ENCODE data around the gene FRMPD4.
"Not testable (repeated sequence)": the region's sequence is repeated elsewhere in the genome, so short reads cannot be mapped to it uniquely, and the experiment has no call there.

FRMPD4 gene

DNA sequence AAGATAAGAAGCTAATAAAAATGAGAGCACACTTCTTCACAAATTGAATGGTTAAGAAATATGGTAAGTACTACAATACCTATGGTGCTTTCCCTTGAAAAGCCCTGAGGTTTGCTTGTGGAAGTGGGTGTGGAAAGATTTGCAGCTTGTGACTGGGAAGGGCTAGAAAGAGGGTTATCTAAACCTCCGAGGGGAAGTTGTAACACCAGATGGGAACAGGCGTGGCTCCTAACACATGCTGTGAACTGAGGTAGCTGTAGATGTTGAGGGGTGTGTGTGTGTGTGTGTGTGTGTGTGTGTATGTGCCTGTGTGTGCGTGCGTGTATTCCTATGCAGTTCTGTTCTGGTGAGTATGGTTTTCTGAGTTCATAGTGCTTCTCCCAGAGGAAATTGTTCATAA is 21.5 kb downstream of the FRMPD4 start:
- TF ChIP-seq, protein P1, sequence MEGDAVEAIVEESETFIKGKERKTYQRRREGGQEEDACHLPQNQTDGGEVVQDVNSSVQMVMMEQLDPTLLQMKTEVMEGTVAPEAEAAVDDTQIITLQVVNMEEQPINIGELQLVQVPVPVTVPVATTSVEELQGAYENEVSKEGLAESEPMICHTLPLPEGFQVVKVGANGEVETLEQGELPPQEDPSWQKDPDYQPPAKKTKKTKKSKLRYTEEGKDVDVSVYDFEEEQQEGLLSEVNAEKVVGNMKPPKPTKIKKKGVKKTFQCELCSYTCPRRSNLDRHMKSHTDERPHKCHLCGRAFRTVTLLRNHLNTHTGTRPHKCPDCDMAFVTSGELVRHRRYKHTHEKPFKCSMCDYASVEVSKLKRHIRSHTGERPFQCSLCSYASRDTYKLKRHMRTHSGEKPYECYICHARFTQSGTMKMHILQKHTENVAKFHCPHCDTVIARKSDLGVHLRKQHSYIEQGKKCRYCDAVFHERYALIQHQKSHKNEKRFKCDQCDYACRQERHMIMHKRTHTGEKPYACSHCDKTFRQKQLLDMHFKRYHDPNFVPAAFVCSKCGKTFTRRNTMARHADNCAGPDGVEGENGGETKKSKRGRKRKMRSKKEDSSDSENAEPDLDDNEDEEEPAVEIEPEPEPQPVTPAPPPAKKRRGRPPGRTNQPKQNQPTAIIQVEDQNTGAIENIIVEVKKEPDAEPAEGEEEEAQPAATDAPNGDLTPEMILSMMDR (IDR thresholded peaks at IDR 0.05): no peak
- no peak for TF ChIP-seq ZFX (IDR thresholded peaks at IDR 0.05; ENCODE audit: borderline replicate concordance)
- H3K27ac ChIP-seq: no peak overlapping the region

DNA sequence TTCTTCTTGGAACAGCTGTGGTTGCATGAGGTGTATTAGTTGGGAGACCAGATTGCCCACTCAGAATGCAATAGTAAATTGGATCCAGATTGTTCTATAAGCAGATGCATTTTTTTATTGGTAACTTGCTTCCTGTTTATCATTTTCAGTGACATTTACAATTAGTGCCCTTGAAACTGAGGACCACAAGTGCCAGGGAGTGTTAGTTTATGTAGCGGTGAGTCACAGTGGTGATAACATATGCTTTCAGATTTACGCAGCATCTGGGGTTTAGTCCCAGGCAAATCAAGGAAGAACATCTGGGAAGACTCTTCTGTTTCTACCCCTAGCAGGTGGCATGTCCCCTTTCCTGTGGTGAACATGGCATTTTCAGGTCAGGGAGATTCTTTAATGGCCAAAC is 24.1 kb downstream of the FRMPD4 start:
- TF ChIP-seq, protein P1 (IDR thresholded peaks at IDR 0.05): no peak
- no peak for TF ChIP-seq ZFX (IDR thresholded peaks at IDR 0.05; ENCODE audit: borderline replicate concordance)

DNA sequence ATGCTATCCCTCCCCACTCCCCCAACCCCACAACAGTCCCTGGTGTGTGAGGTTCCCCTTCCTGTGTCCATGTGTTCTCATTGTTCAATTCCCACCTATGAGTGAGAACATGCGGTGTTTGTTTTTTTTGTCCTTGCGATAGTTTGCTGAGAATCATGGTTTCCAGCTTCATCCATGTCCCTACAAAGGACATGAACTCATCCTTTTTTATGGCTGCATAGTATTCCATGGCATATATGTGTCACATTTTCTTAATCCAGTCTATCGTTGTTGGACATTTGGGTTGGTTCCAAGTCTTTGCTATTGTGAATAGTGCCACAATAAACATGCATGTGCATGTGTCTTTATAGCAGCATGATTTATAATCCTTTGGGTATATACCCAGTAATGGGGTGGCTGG is 25.9 kb downstream of the FRMPD4 start:
- not testable (repeated sequence) for H3K27ac ChIP-seq

More for the DNA sequence above, 24.1 kb downstream of the FRMPD4 start:
- H3K27ac ChIP-seq: no peak overlapping the region

DNA sequence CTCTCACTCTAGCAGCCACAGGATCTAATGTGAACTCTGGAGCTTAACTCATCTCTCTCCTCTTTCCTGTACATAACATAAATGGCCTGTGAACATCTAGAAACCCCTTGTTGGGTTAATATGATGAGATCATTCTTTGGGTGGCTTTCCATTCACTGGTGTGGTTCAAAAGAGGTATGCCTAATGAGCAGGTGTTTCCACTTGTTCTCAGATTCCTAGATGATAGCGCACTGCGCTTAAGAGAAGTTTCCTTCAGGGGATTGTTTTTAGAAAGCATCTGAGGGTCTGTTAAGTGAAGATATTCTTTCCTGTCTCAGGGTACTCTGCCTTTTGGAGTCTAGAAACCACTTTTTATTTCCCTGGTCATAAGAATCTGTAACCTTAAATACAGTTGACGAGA is 32.5 kb downstream of the FRMPD4 start:
- no peak overlapping the region for H3K27ac ChIP-seq
- TF ChIP-seq ZFX (IDR thresholded peaks at IDR 0.05; ENCODE audit: borderline replicate concordance): no peak
- TF ChIP-seq, protein P1 (IDR thresholded peaks at IDR 0.05): no peak

DNA sequence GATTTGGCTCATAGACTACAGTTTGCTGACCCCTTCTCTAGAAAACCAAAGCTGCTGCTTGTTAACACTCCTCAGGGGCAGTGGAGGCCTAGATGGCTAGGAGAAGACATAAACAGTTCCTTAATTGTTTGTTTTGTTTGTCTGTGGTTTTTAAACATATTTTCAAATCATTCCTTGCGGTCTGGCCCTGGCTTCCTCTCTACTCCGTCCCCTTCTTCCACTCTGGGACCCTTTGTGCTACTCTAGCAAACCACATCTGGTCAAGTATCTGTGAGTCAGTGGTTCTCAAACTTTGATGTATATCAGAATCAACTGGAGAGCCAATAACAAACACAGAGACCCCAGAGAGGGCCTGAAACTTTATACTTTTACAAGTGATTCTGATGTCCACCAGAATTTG is 36.1 kb downstream of the FRMPD4 start:
- no peak overlapping the region for H3K27ac ChIP-seq
- TF ChIP-seq ZFX (IDR thresholded peaks at IDR 0.05; ENCODE audit: borderline replicate concordance): no peak
- TF ChIP-seq, protein P1 (IDR thresholded peaks at IDR 0.05): no peak

DNA sequence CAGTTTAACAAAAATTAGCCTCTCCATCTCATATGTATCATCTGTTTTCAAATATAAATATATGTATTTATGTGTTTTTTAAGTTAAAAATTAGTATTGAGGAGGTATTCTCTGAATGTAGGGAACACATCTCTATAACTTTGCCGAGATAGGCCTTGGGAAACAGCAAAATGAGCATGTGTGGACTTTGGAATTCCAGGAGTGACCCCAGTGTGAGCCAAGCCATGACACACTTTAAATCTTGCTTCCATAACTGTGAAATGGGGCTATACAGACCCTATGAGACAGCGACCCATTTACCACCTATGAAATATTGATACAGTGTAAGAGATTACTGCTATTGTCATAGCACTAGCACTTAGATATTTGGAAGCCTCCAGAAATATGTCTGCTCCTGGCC is 58.8 kb downstream of the FRMPD4 start:
- TF ChIP-seq ZFX (IDR thresholded peaks at IDR 0.05; ENCODE audit: borderline replicate concordance): no peak
- TF ChIP-seq, protein P1 (IDR thresholded peaks at IDR 0.05): no peak
- H3K27ac ChIP-seq: no peak overlapping the region

DNA sequence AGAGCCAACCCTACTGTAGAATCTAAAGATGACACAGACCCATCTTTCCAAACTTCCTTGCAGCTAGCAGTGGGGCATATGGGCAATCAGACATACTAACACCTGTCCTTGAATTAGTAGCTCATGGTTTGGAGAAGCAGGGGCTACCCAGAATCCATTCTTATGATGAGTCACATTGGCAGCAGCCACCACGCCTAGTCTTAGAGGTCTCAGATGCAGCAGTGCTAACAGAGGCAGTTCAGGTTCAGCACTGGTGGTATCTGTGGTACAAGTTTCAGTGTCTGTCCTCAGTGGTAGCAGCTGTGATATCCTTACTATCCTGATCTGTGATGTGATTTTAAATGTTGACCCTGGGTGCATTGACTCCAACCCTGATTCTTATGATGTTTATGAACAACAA is 68.1 kb downstream of the FRMPD4 start:
- no peak overlapping the region for H3K27ac ChIP-seq
- no peak for TF ChIP-seq ZFX (IDR thresholded peaks at IDR 0.05; ENCODE audit: borderline replicate concordance)
- TF ChIP-seq, protein P1 (IDR thresholded peaks at IDR 0.05): no peak

DNA sequence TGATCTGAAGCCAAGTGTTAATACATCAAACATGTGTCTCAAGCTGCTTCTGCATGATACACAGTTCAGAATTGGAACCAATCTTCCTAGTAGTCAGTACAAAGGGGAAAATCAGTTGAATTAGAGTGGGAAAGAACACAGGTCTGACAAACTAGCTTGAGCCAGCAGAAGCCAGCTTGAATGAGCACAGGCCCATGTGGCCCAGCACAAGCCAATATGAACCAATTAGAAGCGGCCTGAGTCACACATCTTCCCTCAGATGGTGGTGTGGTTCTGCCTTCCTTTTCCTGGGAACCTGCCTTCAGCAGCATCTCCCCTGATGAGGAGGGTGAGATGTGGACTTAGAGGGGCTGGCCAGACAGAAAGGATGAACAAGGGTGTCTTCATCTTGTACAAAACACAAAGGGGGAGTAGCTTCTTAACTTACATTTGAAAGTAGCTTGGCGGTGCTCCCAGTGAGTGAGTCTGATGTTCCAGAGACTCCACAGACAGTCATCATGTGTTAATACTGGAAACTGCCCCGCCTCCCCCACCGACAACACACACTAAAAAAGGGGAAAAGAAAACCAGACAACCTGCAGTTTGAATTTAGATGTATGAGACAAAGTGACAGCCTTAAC is 72.0 kb downstream of the FRMPD4 start:
- TF ChIP-seq ZFX (IDR thresholded peaks at IDR 0.05; ENCODE audit: borderline replicate concordance): no peak
- TF ChIP-seq, protein P1 (IDR thresholded peaks at IDR 0.05): no peak

More for the DNA sequence above, 72.0 kb downstream of the FRMPD4 start:
- H3K27ac ChIP-seq: no peak overlapping the region

All from 22Rv1 (cell line).